ENCODE results near the gene NUP50. TPM values are rescaled to one million over a fixed set of nuclear protein-coding genes. Genes with fewer than 3 reads are reported as not detected.

The NUP50 gene
- total RNA-seq, 2 donors from 2014 or later, result 14.3 to 20.8 TPM

- Histone ChIP-seq H3K4me3 (no peak overlapping the region), H3K4me1 (no peaks in the 10 kb centered on the region), H3K9me3 (peaks cover 10 to 17% of the 10 kb centered on the region in 2 donors), H3K27ac (no peak overlapping the region), H3K36me3 (peaks cover 23% of the 10 kb centered on the region), H3K27me3 (no peaks in the 10 kb centered on the region)
- no peak for DNase-seq (ENCODE audit: low spot score)
- TF ChIP-seq CTCF (IDR thresholded peaks at IDR 0.05), result no peak
These were observed 27.1 kb upstream of the NUP50 start for GRCh38 chr22:45136594-45136993.

- DNase-seq (ENCODE audit: low spot score), result no peak
- Histone ChIP-seq H3K4me3 (no peak overlapping the region), H3K9me3 (peaks cover 3 to 13% of the 10 kb centered on the region in 2 donors), H3K27me3 (no peaks in the 10 kb centered on the region), H3K36me3 (peaks cover 11% of the 10 kb centered on the region), H3K27ac (no peak overlapping the region), H3K4me1 (no peaks in the 10 kb centered on the region)
- TF ChIP-seq CTCF (IDR thresholded peaks at IDR 0.05), result no peak
These were observed 24.0 kb upstream of the NUP50 start for GRCh38 chr22:45139693-45140092.

- Histone ChIP-seq H3K4me1 (no peaks in the 10 kb centered on the region), H3K36me3 (no peaks in the 10 kb centered on the region), H3K27me3 (no peaks in the 10 kb centered on the region), H3K9me3 (peaks cover 0 to 7% of the 10 kb centered on the region in 2 donors), H3K4me3 (no peak overlapping the region), H3K27ac (no peak overlapping the region)
- no peak for TF ChIP-seq CTCF (IDR thresholded peaks at IDR 0.05)
- no peak for DNase-seq (ENCODE audit: low spot score)
These were observed 21.3 kb upstream of the NUP50 start for GRCh38 chr22:45142376-45142775.

DNA sequence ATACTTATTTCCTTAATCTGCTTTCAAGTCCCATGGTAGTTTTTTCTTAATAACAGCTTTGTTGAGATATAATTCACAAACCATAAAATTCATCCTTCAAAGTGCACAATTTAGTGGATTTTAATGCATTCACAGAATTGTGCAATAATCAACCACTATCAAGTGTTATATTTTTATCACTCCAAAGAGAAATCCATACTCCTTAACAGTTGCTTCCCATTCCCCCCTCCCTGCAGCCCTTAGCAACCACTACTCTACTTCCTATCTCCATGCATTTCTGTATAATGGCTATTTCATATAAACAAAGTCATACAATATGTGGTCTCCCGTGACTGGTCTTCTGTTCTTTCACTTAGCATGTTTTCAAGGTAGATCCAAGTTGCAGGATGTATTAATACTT lies 18.8 kb upstream of the NUP50 start:
- Histone ChIP-seq H3K27me3 (no peaks in the 10 kb centered on the region), H3K4me3 (no peak overlapping the region), H3K36me3 (no peaks in the 10 kb centered on the region), H3K4me1 (no peaks in the 10 kb centered on the region), H3K27ac (no peak overlapping the region), H3K9me3 (peaks cover 0 to 7% of the 10 kb centered on the region in 2 donors)
- no peak for DNase-seq (ENCODE audit: low spot score)
- no peak for TF ChIP-seq CTCF (IDR thresholded peaks at IDR 0.05)

- no peak overlapping the region for H3K4me3 ChIP-seq
- no peaks in the 10 kb centered on the region for H3K36me3 ChIP-seq
- H3K9me3 ChIP-seq, result no peaks in the 10 kb centered on the region
- H3K27me3 ChIP-seq, result no peaks in the 10 kb centered on the region
- H3K4me1 ChIP-seq, result no peaks in the 10 kb centered on the region
- no peak overlapping the region for H3K27ac ChIP-seq
- no peak for DNase-seq (ENCODE audit: low spot score)
- TF ChIP-seq CTCF (IDR thresholded peaks at IDR 0.05), result no peak
These were observed 14.1 kb upstream of the NUP50 start for GRCh38 chr22:45149671-45150070.

DNA sequence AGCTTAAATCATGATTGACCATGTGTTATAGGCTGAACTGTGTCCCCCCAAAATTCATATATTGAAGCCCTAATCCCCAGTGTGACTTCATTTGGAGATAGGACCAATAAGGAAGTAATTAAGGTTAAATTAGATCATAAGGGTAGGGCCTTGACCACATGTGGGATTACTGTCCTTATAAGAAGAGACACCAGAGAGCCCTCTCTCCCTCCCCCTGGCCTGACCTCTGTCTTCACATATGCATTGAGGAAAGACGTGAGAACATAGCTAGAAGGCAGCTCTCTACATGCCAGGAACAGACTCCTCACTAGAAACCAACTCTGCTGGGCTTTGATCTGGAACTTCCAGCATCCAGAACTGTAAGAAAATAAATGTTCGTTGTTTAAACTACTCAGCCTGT lies 13.6 kb upstream of the NUP50 start:
- H3K4me1 ChIP-seq, result no peaks in the 10 kb centered on the region
- H3K36me3 ChIP-seq, result no peaks in the 10 kb centered on the region
- H3K27ac ChIP-seq, result no peak overlapping the region
- H3K9me3 ChIP-seq, result no peaks in the 10 kb centered on the region
- DNase-seq (ENCODE audit: low spot score), result no peak
- H3K27me3 ChIP-seq, result no peaks in the 10 kb centered on the region
- no peak for TF ChIP-seq CTCF (IDR thresholded peaks at IDR 0.05)
- no peak overlapping the region for H3K4me3 ChIP-seq

Data from right atrium auricular region (tissue), 2 donors.